ENCODE results near the gene C1QTNF5. TPM values are rescaled to one million over a fixed set of nuclear protein-coding genes. Genes with fewer than 3 reads are reported as not detected.
A peak's percentile ranks its signal among the peaks of the same experiment; 100 is the strongest.

C1QTNF5 gene
- total and polyA plus RNA-seq, 11 donors, result 12.9 to 47.1 (median 20.0) TPM

GRCh38 chr11:119374632-119375336 is 34.1 kb upstream of the C1QTNF5 start:
- DNase-seq (peak in 2 of 5 donors; percentile 66 to 68), ATAC-seq (peak in 3 of 4 donors; percentile 4 to 33 (median 15))
- Histone ChIP-seq H3K4me1 (peaks cover 0 to 84% (median 55%) of the 10 kb centered on the region in 12 donors), H3K27ac (peak overlapping the region; percentile 11 to 100 (median 93)), H3K9me3 (no peaks in the 10 kb centered on the region), H3K4me3 (no peak overlapping the region), H3K36me3 (no peaks in the 10 kb centered on the region), H3K27me3 (no peaks in the 10 kb centered on the region)
- intact Hi-C loops (cut with DNase I), result loop anchor here in 7 of 10 donors (1.0 to 5.0 kb wide), 5 partner anchors 18 to 170 kb away; partner anchors contain the start of gene C1QTNF5 (in 3 of the 7)
- no peak for TF ChIP-seq CTCF (IDR thresholded peaks at IDR 0.05)
- TF ChIP-seq POLR2A (IDR thresholded peaks at IDR 0.05), result no peak
- WGBS, 4 donors, result 26 to 30% (median 29%) methylated on average over 9 to 11 of the region's 11 CpGs

- Histone ChIP-seq H3K27me3 (no peaks in the 10 kb centered on the region), H3K36me3 (no peaks in the 10 kb centered on the region), H3K4me1 (peaks cover 0 to 90% (median 60%) of the 10 kb centered on the region in 12 donors), H3K4me3 (no peak overlapping the region), H3K27ac (peak overlapping the region in 10 of 12 donors; percentile 87 to 100 (median 94)), H3K9me3 (no peaks in the 10 kb centered on the region)
- WGBS, 4 donors, result 23 to 42% (median 35%) methylated on average over 5 of the region's 5 CpGs
- ATAC-seq (peak in 2 of 4 donors; percentile 4 to 9), DNase-seq (peak in 4 of 5 donors; percentile 62 to 77 (median 66))
- TF ChIP-seq POLR2A (IDR thresholded peaks at IDR 0.05) (no peak), CTCF (IDR thresholded peaks at IDR 0.05) (peak; percentile 76 to 91 (median 84))
- intact Hi-C loops (cut with DNase I), result loop anchor here in 7 of 10 donors (1.0 to 2.0 kb wide), 4 partner anchors 17 to 169 kb away; partner anchors contain the start of gene C1QTNF5 (in 2 of the 7)
Observed at GRCh38 chr11:119373921-119374631, 33.4 kb upstream of the C1QTNF5 start.

DNA sequence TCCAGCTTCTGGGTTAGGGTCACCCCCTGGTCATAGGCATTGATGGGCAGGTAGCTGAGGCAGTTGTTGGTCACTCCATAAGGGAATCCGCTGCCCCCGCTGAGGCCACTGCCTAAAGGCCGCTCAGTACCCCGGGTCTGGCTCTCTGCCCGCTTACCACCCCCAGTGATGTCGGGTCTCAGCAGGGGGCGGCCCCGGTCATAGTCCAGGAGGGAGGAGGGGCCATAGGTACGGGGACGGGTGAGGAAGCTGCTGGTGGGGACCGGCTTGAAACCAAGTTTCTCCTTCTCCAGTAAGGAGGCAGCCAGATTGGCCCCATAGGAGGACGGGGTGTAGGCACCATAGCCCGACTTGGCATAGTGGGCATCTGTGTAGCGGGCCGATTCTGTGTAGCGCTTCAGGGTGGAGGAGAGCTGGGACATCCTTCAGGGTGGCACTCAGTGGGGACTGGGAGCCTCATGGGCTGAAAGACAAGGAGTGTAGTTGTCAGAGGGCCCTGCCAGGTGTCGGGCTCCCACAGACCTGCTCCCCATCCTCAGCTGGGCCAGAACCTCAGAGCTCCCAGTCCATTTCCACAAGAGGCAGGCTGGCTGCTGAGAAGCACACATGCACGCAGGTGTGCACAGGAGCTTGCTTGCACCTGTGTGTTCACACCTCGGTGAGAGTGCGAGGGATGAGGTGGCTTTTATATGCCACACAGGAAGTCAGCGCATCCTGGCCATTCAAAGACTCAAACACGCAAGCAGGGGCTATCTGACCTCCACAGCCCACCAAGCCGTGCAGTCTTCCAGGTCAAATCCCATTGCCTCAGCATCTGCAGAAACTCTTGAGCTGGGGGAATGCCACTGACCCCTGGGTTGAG is 32.6 kb upstream of the C1QTNF5 start:
- intact Hi-C loops (cut with DNase I), result loop anchor here in 1 of 10 donors (2.0 kb wide), 1 partner anchor 16 kb away; no protein-coding TSS in a partner anchor
- ATAC-seq (no peak), DNase-seq (peak in 1 of 5 donors; percentile 36)
- no peaks in the 10 kb centered on the region for H3K27me3 ChIP-seq
- TF ChIP-seq POLR2A (IDR thresholded peaks at IDR 0.05), result no peak
- no peak for TF ChIP-seq CTCF (IDR thresholded peaks at IDR 0.05)
- peak overlapping the region in 10 of 12 donors; percentile 33 to 100 (median 95) for H3K27ac ChIP-seq
- peaks cover 0 to 96% (median 67%) of the 10 kb centered on the region in 12 donors for H3K4me1 ChIP-seq
- WGBS, 4 donors, result 61 to 71% (median 66%) methylated on average over 22 to 23 of the region's 23 CpGs
- no peak overlapping the region for H3K4me3 ChIP-seq
- no peaks in the 10 kb centered on the region for H3K9me3 ChIP-seq
- H3K36me3 ChIP-seq, result no peaks in the 10 kb centered on the region

All from heart left ventricle (tissue), 16 donors.